ENCODE results near the gene SFMBT1.
"Not testable (repeated sequence)": the region's sequence is repeated elsewhere in the genome, so short reads cannot be mapped to it uniquely, and the experiment has no call there.

SFMBT1 gene

DNA sequence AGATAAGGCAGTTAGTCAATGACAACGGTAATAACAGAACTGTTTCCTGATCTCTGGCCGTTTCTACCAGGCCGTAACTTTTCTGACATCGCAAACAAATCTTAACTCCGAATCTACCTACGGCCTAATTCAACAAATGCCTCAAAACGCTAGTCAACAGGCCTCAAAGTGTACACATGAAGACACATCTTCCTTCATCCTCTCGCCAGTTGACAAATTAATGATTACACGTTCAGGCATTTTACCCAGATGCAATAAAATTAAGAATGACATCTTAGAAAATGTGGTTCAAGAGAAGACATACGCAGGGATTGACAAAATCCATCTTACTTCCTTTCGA is 1.5 kb downstream of the SFMBT1 start:
- no peak for TF ChIP-seq SUZ12 (IDR thresholded peaks at IDR 0.05; ENCODE audit: extremely low read depth, insufficient read depth, insufficient read length)
- TF ChIP-seq YY1 (IDR thresholded peaks at IDR 0.05; ENCODE audit: insufficient read depth, insufficient read length), result no peak
- TF ChIP-seq ZNF274 (IDR thresholded peaks at IDR 0.05; ENCODE audit: low read depth, low read length), result no peak
- Histone ChIP-seq H3K9ac (ENCODE audit: insufficient read length, low read depth) (no peak overlapping the region), H3K4me1 (ENCODE audit: insufficient read depth, insufficient read length) (peaks cover 2% of the 10 kb centered on the region), H3K36me3 (ENCODE audit: insufficient read depth, insufficient read length, low read length) (no peaks in the 10 kb centered on the region), H3K27me3 (ENCODE audit: insufficient read depth, insufficient read length) (peaks cover 49% of the 10 kb centered on the region), H3K9me3 (ENCODE audit: insufficient read depth, low read length) (no peaks in the 10 kb centered on the region), H3K4me3 (ENCODE audit: insufficient read length, low read depth) (peak overlapping the region; percentile 61)
- DNase-seq (ENCODE audit: low read depth, low spot score), result no peak

DNA sequence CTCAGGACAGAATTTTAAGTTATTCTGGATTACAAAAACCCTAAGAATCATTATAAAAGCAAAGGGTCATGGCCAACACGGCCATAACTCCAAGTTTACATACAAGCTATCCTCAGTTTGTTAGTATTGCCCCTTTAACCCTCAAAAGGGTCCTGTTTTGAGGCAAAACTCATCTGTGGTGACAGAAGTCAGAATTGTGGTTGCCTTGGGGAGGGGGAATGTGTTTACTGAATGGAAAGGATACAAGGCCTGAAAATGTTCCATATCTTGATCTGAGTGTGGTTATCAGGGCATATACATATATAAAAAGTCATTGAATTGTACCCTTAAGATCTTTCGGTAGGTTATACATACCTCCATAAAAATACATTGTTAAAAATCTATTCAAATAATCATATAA is 2.1 kb downstream of the SFMBT1 start:
- H3K9me3 ChIP-seq (ENCODE audit: insufficient read depth, low read length), result no peaks in the 10 kb centered on the region
- H3K9ac ChIP-seq (ENCODE audit: insufficient read length, low read depth), result no peak overlapping the region
- H3K27me3 ChIP-seq (ENCODE audit: insufficient read depth, insufficient read length), result peaks cover 47% of the 10 kb centered on the region
- DNase-seq (ENCODE audit: low read depth, low spot score), result no peak
- H3K4me3 ChIP-seq (ENCODE audit: insufficient read length, low read depth), result no peak overlapping the region
- TF ChIP-seq ZNF274 (IDR thresholded peaks at IDR 0.05; ENCODE audit: low read depth, low read length) (no peak), YY1 (IDR thresholded peaks at IDR 0.05; ENCODE audit: insufficient read depth, insufficient read length) (no peak), SUZ12 (IDR thresholded peaks at IDR 0.05; ENCODE audit: extremely low read depth, insufficient read depth, insufficient read length) (no peak)
- H3K36me3 ChIP-seq (ENCODE audit: insufficient read depth, insufficient read length, low read length), result no peaks in the 10 kb centered on the region
- peaks cover 2% of the 10 kb centered on the region for H3K4me1 ChIP-seq (ENCODE audit: insufficient read depth, insufficient read length)

DNA sequence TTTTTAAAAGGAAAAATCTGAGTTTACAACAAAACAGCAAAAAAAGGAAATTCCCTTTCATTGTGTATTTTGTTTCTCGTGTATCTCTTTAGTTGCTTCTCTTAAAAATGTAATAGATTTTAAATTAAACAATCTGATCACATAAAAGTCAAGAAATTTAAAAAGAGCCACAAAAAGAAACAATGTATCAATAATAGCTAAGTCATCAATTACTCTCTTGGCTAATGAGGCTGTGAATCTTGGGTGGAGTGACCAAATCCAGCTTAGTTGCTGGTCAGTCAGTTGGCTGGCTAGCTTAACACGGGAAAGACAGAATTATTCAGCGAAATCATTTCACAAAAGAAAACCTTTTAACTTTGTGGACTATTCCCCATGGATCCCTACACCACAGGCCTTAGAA is 3.2 kb downstream of the SFMBT1 start:
- no peaks in the 10 kb centered on the region for H3K36me3 ChIP-seq (ENCODE audit: insufficient read depth, insufficient read length, low read length)
- H3K9me3 ChIP-seq (ENCODE audit: insufficient read depth, low read length), result no peaks in the 10 kb centered on the region
- H3K4me3 ChIP-seq (ENCODE audit: insufficient read length, low read depth), result no peak overlapping the region
- DNase-seq (ENCODE audit: low read depth, low spot score), result no peak
- TF ChIP-seq SUZ12 (IDR thresholded peaks at IDR 0.05; ENCODE audit: extremely low read depth, insufficient read depth, insufficient read length) (no peak), ZNF274 (IDR thresholded peaks at IDR 0.05; ENCODE audit: low read depth, low read length) (no peak), YY1 (IDR thresholded peaks at IDR 0.05; ENCODE audit: insufficient read depth, insufficient read length) (no peak)
- peaks cover 39% of the 10 kb centered on the region for H3K27me3 ChIP-seq (ENCODE audit: insufficient read depth, insufficient read length)
- H3K9ac ChIP-seq (ENCODE audit: insufficient read length, low read depth), result no peak overlapping the region
- H3K4me1 ChIP-seq (ENCODE audit: insufficient read depth, insufficient read length), result peaks cover 2% of the 10 kb centered on the region

DNA sequence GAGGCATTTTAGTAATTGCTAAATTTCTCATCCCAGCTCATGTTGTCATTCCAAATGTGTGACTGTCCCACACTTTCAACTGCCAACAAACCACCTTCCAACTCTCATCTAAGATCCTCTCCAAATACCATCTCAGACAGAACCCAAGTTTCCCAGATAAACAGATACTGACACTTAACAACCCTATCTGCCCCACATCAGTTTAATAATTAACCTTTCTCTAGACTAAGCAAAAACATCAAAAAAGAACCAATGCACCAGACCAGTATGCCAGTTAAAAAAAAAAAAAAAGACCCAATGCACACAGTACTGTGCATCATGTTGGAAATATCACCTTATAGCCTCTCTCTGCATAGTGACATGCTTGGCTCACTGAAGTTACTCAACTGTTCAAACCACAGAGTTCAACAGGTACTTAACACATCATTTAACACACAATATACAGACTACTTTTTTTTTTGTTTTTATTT is 5.5 kb downstream of the SFMBT1 start:
- TF ChIP-seq ZNF274 (IDR thresholded peaks at IDR 0.05; ENCODE audit: low read depth, low read length), result no peak
- TF ChIP-seq YY1 (IDR thresholded peaks at IDR 0.05; ENCODE audit: insufficient read depth, insufficient read length), result no peak
- Histone ChIP-seq H3K27me3 (ENCODE audit: insufficient read depth, insufficient read length) (peaks cover 24% of the 10 kb centered on the region), H3K4me3 (ENCODE audit: insufficient read length, low read depth) (no peak overlapping the region), H3K9ac (ENCODE audit: insufficient read length, low read depth) (no peak overlapping the region), H3K36me3 (ENCODE audit: insufficient read depth, insufficient read length, low read length) (no peaks in the 10 kb centered on the region), H3K9me3 (ENCODE audit: insufficient read depth, low read length) (no peaks in the 10 kb centered on the region), H3K4me1 (ENCODE audit: insufficient read depth, insufficient read length) (peaks cover 2% of the 10 kb centered on the region)
- no peak for DNase-seq (ENCODE audit: low read depth, low spot score)

DNA sequence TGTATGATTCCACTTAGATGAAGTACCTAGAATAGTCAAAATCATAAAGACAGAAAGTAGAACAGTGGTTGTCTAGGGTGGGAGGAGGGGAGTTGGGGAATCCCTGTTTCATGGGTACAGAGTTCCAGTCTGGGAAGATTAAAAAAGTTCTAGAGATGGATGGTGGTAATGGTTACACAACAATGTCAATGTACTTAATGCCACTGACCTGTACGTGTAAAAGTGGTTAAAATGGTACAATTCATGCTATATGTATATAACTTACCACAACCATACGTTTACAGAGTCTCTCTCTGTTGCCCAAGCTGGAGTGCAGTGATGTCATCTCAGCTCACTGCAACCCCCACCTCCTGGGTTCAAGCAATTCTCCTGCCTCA is 6.5 kb downstream of the SFMBT1 start:
- Histone ChIP-seq H3K4me1 (ENCODE audit: insufficient read depth, insufficient read length) (no peaks in the 10 kb centered on the region), H3K9me3 (ENCODE audit: insufficient read depth, low read length) (no peaks in the 10 kb centered on the region), H3K9ac (ENCODE audit: insufficient read length, low read depth) (no peak overlapping the region), H3K36me3 (ENCODE audit: insufficient read depth, insufficient read length, low read length) (no peaks in the 10 kb centered on the region), H3K27me3 (ENCODE audit: insufficient read depth, insufficient read length) (peaks cover 18% of the 10 kb centered on the region), H3K4me3 (ENCODE audit: insufficient read length, low read depth) (no peak overlapping the region)
- TF ChIP-seq YY1 (IDR thresholded peaks at IDR 0.05; ENCODE audit: insufficient read depth, insufficient read length) (no peak), SUZ12 (IDR thresholded peaks at IDR 0.05; ENCODE audit: extremely low read depth, insufficient read depth, insufficient read length) (no peak), ZNF274 (IDR thresholded peaks at IDR 0.05; ENCODE audit: low read depth, low read length) (no peak)
- no peak for DNase-seq (ENCODE audit: low read depth, low spot score)

DNA sequence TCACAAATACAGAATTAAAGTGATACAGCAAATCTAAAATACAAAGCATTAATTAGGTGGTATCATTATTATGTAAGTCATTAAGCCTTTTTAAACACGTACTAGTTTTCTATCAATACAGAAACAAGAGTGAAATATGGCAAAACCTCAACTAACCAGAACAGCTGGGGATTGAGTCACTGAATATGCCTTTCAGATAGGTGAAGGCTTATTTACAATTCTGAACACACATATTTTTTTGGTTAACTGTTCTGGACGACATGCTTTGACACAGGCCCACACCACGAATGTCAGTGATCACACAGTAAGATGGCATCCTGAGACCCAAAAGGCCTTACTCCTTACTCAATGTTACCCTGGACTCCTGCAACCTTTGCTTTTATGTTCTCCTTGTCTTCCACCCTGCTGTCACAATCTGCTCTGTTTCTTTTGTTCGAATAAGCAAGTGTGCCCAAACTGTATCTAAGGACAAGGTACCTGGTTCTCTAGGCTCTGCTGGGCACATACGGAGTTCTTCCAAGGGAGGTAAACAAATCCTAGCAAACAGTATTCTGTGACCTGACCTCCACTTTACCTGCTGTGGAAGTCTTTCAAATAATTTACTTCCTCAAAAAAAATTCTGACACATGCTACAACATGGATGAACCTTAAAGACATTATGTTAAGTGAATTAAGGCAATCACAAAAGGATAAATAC is 7.0 kb downstream of the SFMBT1 start:
- Histone ChIP-seq H3K27me3 (ENCODE audit: insufficient read depth, insufficient read length) (peaks cover 13% of the 10 kb centered on the region), H3K4me3 (ENCODE audit: insufficient read length, low read depth) (no peak overlapping the region), H3K9me3 (ENCODE audit: insufficient read depth, low read length) (no peaks in the 10 kb centered on the region), H3K36me3 (ENCODE audit: insufficient read depth, insufficient read length, low read length) (no peaks in the 10 kb centered on the region), H3K4me1 (ENCODE audit: insufficient read depth, insufficient read length) (no peaks in the 10 kb centered on the region), H3K9ac (ENCODE audit: insufficient read length, low read depth) (no peak overlapping the region)
- no peak for DNase-seq (ENCODE audit: low read depth, low spot score)
- no peak for TF ChIP-seq YY1 (IDR thresholded peaks at IDR 0.05; ENCODE audit: insufficient read depth, insufficient read length)
- TF ChIP-seq ZNF274 (IDR thresholded peaks at IDR 0.05; ENCODE audit: low read depth, low read length), result no peak
- no peak for TF ChIP-seq SUZ12 (IDR thresholded peaks at IDR 0.05; ENCODE audit: extremely low read depth, insufficient read depth, insufficient read length)

DNA sequence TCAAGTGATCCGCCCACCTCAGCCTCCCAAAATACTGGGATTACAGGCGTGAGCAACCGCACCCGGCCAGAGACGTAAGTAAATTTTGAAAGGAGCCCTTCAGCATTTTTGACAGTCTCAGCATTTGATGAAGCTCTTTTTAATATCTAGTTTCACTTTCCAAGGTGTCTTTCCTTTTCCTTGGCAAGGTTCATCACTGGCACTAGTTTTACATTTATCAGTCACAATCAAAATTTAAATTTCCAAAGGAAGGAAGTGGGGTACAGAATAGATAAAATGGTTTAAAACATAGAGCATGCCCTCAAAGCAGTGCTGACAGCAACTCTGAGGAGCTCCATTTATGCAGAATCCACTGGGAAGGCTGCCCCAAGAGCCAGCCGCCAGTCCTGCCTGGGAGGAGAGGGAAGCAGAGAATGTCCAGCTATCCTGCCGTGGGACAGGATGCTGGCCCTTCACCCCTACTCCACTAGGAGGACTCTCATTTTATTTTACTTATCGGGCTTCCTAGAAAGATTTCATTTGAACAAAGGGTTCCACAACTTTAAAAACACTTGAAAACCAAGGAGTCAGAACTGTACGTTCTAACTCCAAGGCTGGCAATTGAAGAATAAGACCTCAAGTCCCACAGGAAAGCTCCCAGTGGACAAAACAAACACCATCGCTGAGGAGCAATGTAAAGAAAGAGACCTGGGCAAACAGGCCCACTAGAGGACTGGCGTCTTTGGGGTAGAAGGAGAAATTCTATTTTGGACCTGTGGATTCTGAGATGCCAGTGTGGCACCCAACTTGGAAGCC is 9.9 kb downstream of the SFMBT1 start:
- no peak for DNase-seq (ENCODE audit: low read depth, low spot score)
- H3K4me3 ChIP-seq (ENCODE audit: insufficient read length, low read depth), result no peak overlapping the region
- H3K9ac ChIP-seq (ENCODE audit: insufficient read length, low read depth), result no peak overlapping the region
- H3K27me3 ChIP-seq (ENCODE audit: insufficient read depth, insufficient read length), result no peaks in the 10 kb centered on the region
- no peaks in the 10 kb centered on the region for H3K9me3 ChIP-seq (ENCODE audit: insufficient read depth, low read length)
- no peaks in the 10 kb centered on the region for H3K36me3 ChIP-seq (ENCODE audit: insufficient read depth, insufficient read length, low read length)
- TF ChIP-seq YY1 (IDR thresholded peaks at IDR 0.05; ENCODE audit: insufficient read depth, insufficient read length) (no peak), ZNF274 (IDR thresholded peaks at IDR 0.05; ENCODE audit: low read depth, low read length) (no peak), SUZ12 (IDR thresholded peaks at IDR 0.05; ENCODE audit: extremely low read depth, insufficient read depth, insufficient read length) (no peak)
- H3K4me1 ChIP-seq (ENCODE audit: insufficient read depth, insufficient read length), result peaks cover 1% of the 10 kb centered on the region

DNA sequence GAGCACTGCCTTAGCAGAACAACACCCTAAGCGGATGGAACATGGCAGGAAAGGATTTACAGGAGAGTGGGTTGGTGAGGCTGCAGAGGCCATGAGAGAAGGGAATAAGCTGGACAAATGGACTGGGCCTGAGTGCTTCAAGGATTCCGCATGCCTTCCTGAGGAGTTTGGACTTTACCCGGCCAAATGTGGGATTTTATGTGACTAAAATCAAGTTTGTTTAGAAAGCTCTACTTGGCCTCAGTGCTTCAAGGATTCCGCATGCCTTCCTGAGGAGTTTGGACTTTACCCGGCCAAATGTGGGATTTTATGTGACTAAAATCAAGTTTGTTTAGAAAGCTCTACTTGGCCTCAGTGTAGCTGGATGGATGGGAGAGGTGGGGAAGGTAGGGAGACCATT is 10.9 kb downstream of the SFMBT1 start:
- not testable (repeated sequence) for H3K27me3 ChIP-seq (ENCODE audit: insufficient read depth, insufficient read length); H3K9ac ChIP-seq (ENCODE audit: insufficient read length, low read depth); H3K4me1 ChIP-seq (ENCODE audit: insufficient read depth, insufficient read length); H3K9me3 ChIP-seq (ENCODE audit: insufficient read depth, low read length); H3K36me3 ChIP-seq (ENCODE audit: insufficient read depth, insufficient read length, low read length); DNase-seq (ENCODE audit: low read depth, low spot score); H3K4me3 ChIP-seq (ENCODE audit: insufficient read length, low read depth)

DNA sequence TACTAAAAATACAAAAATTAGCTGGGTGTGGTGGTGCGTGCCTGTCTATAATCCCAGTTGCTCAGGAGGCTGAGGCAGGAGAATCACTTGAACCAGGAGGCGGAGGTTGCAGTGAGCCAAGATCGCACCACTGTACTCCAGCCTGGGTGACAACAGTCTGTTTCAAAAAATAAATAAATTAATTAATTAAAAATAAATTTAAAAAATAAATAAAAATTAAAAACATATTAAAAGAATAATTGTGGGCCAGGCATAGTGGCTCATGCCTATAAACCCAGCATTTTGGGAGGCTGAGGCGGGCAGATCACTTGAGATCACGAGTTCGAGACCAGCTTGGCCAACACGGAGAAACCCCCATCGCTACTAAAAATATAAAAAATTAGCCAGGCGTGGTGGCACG is 11.5 kb downstream of the SFMBT1 start:
- H3K4me1 ChIP-seq (ENCODE audit: insufficient read depth, insufficient read length); H3K9ac ChIP-seq (ENCODE audit: insufficient read length, low read depth); H3K36me3 ChIP-seq (ENCODE audit: insufficient read depth, insufficient read length, low read length); DNase-seq (ENCODE audit: low read depth, low spot score); H3K9me3 ChIP-seq (ENCODE audit: insufficient read depth, low read length); H3K4me3 ChIP-seq (ENCODE audit: insufficient read length, low read depth); H3K27me3 ChIP-seq (ENCODE audit: insufficient read depth, insufficient read length): not testable (repeated sequence)

All from NT2/D1 (cell line).